ENCODE results near the gene MYD88.
A peak's percentile ranks its signal among the peaks of the same experiment; 100 is the strongest.

Gene MYD88
- 19.7 to 48.2 (median 37.1) reads per million in 3 donors for total RNA-seq

GRCh38 chr3:38138349-38139190, at the start of gene MYD88:
MYD88 (plus strand) TSS chr3:38138661; CDS start chr3:38138701, 40 bp downstream.
- peak; percentile 67 to 74 (median 71) for DNase-seq
- Histone ChIP-seq H3K27me3 (replicated peaks; ENCODE audit: control insufficient read depth, insufficient read depth, low read length, poor library complexity, severe bottlenecking) (no peaks in the 10 kb centered on the region), H3K36me3 (ENCODE audit: control insufficient read depth, insufficient read depth, low read length) (peaks cover 33% of the 10 kb centered on the region), H3K27ac (ENCODE audit: insufficient read depth, low read length, poor library complexity, severe bottlenecking) (peak within 1 kb of the TSS; percentile 85), H3K4me3 (ENCODE audit: insufficient read depth, low read depth, low read length, poor library complexity, severe bottlenecking) (peak within 1 kb of the TSS; percentile 80), H3K9me3 (ENCODE audit: control insufficient read depth, low read length) (no peaks in the 10 kb centered on the region), H3K4me1 (ENCODE audit: control insufficient read depth, insufficient read depth, low read length, poor library complexity, severe bottlenecking) (peaks cover 34% of the 10 kb centered on the region)

GRCh38 chr3:38089163-38089562, 49.3 kb upstream of the MYD88 start:
- Histone ChIP-seq H3K4me1 (ENCODE audit: control insufficient read depth, insufficient read depth, low read length, poor library complexity, severe bottlenecking) (no peaks in the 10 kb centered on the region), H3K36me3 (ENCODE audit: control insufficient read depth, insufficient read depth, low read length) (no peaks in the 10 kb centered on the region), H3K9me3 (ENCODE audit: control insufficient read depth, low read length) (peaks cover 4% of the 10 kb centered on the region), H3K27me3 (replicated peaks; ENCODE audit: control insufficient read depth, insufficient read depth, low read length, poor library complexity, severe bottlenecking) (no peaks in the 10 kb centered on the region), H3K27ac (ENCODE audit: insufficient read depth, low read length, poor library complexity, severe bottlenecking) (no peak overlapping the region), H3K4me3 (ENCODE audit: insufficient read depth, low read depth, low read length, poor library complexity, severe bottlenecking) (no peak overlapping the region)
- DNase-seq, result no peak

- Histone ChIP-seq H3K36me3 (ENCODE audit: control insufficient read depth, insufficient read depth, low read length) (no peaks in the 10 kb centered on the region), H3K27me3 (replicated peaks; ENCODE audit: control insufficient read depth, insufficient read depth, low read length, poor library complexity, severe bottlenecking) (no peaks in the 10 kb centered on the region), H3K4me1 (ENCODE audit: control insufficient read depth, insufficient read depth, low read length, poor library complexity, severe bottlenecking) (no peaks in the 10 kb centered on the region), H3K9me3 (ENCODE audit: control insufficient read depth, low read length) (no peaks in the 10 kb centered on the region), H3K27ac (ENCODE audit: insufficient read depth, low read length, poor library complexity, severe bottlenecking) (no peak overlapping the region), H3K4me3 (ENCODE audit: insufficient read depth, low read depth, low read length, poor library complexity, severe bottlenecking) (no peak overlapping the region)
- no peak for DNase-seq
These were observed 48.0 kb upstream of the MYD88 start for GRCh38 chr3:38090453-38090852.

GRCh38 chr3:38094999-38095398, 43.5 kb upstream of the MYD88 start:
- Histone ChIP-seq H3K27me3 (replicated peaks; ENCODE audit: control insufficient read depth, insufficient read depth, low read length, poor library complexity, severe bottlenecking) (no peaks in the 10 kb centered on the region), H3K36me3 (ENCODE audit: control insufficient read depth, insufficient read depth, low read length) (no peaks in the 10 kb centered on the region), H3K4me3 (ENCODE audit: insufficient read depth, low read depth, low read length, poor library complexity, severe bottlenecking) (no peak overlapping the region), H3K27ac (ENCODE audit: insufficient read depth, low read length, poor library complexity, severe bottlenecking) (no peak overlapping the region), H3K9me3 (ENCODE audit: control insufficient read depth, low read length) (no peaks in the 10 kb centered on the region), H3K4me1 (ENCODE audit: control insufficient read depth, insufficient read depth, low read length, poor library complexity, severe bottlenecking) (no peaks in the 10 kb centered on the region)
- no peak for DNase-seq

GRCh38 chr3:38095669-38096483, 42.6 kb upstream of the MYD88 start:
- Histone ChIP-seq H3K4me3 (ENCODE audit: insufficient read depth, low read depth, low read length, poor library complexity, severe bottlenecking) (no peak overlapping the region), H3K36me3 (ENCODE audit: control insufficient read depth, insufficient read depth, low read length) (no peaks in the 10 kb centered on the region), H3K27ac (ENCODE audit: insufficient read depth, low read length, poor library complexity, severe bottlenecking) (no peak overlapping the region), H3K4me1 (ENCODE audit: control insufficient read depth, insufficient read depth, low read length, poor library complexity, severe bottlenecking) (no peaks in the 10 kb centered on the region), H3K27me3 (replicated peaks; ENCODE audit: control insufficient read depth, insufficient read depth, low read length, poor library complexity, severe bottlenecking) (no peaks in the 10 kb centered on the region), H3K9me3 (ENCODE audit: control insufficient read depth, low read length) (no peaks in the 10 kb centered on the region)
- DNase-seq, result no peak

GRCh38 chr3:38097446-38098375, 40.8 kb upstream of the MYD88 start:
- no peak for DNase-seq
- H3K4me1 ChIP-seq (ENCODE audit: control insufficient read depth, insufficient read depth, low read length, poor library complexity, severe bottlenecking), result no peaks in the 10 kb centered on the region
- no peaks in the 10 kb centered on the region for H3K36me3 ChIP-seq (ENCODE audit: control insufficient read depth, insufficient read depth, low read length)
- no peak overlapping the region for H3K4me3 ChIP-seq (ENCODE audit: insufficient read depth, low read depth, low read length, poor library complexity, severe bottlenecking)
- no peaks in the 10 kb centered on the region for H3K27me3 ChIP-seq (replicated peaks; ENCODE audit: control insufficient read depth, insufficient read depth, low read length, poor library complexity, severe bottlenecking)
- no peaks in the 10 kb centered on the region for H3K9me3 ChIP-seq (ENCODE audit: control insufficient read depth, low read length)
- no peak overlapping the region for H3K27ac ChIP-seq (ENCODE audit: insufficient read depth, low read length, poor library complexity, severe bottlenecking)

GRCh38 chr3:38098376-38098723, 40.1 kb upstream of the MYD88 start:
- Histone ChIP-seq H3K27me3 (replicated peaks; ENCODE audit: control insufficient read depth, insufficient read depth, low read length, poor library complexity, severe bottlenecking) (no peaks in the 10 kb centered on the region), H3K9me3 (ENCODE audit: control insufficient read depth, low read length) (no peaks in the 10 kb centered on the region), H3K36me3 (ENCODE audit: control insufficient read depth, insufficient read depth, low read length) (no peaks in the 10 kb centered on the region), H3K4me3 (ENCODE audit: insufficient read depth, low read depth, low read length, poor library complexity, severe bottlenecking) (no peak overlapping the region), H3K27ac (ENCODE audit: insufficient read depth, low read length, poor library complexity, severe bottlenecking) (no peak overlapping the region), H3K4me1 (ENCODE audit: control insufficient read depth, insufficient read depth, low read length, poor library complexity, severe bottlenecking) (no peaks in the 10 kb centered on the region)
- DNase-seq, result no peak

- no peaks in the 10 kb centered on the region for H3K27me3 ChIP-seq (replicated peaks; ENCODE audit: control insufficient read depth, insufficient read depth, low read length, poor library complexity, severe bottlenecking)
- no peaks in the 10 kb centered on the region for H3K4me1 ChIP-seq (ENCODE audit: control insufficient read depth, insufficient read depth, low read length, poor library complexity, severe bottlenecking)
- DNase-seq, result no peak
These were observed 38.9 kb upstream of the MYD88 start for GRCh38 chr3:38099518-38099917.

GRCh38 chr3:38100498-38100897, 38.0 kb upstream of the MYD88 start:
- H3K4me3 ChIP-seq (ENCODE audit: insufficient read depth, low read depth, low read length, poor library complexity, severe bottlenecking), result no peak overlapping the region
- no peaks in the 10 kb centered on the region for H3K9me3 ChIP-seq (ENCODE audit: control insufficient read depth, low read length)
- no peaks in the 10 kb centered on the region for H3K36me3 ChIP-seq (ENCODE audit: control insufficient read depth, insufficient read depth, low read length)
- DNase-seq, result no peak
- H3K27ac ChIP-seq (ENCODE audit: insufficient read depth, low read length, poor library complexity, severe bottlenecking), result no peak overlapping the region
- no peaks in the 10 kb centered on the region for H3K4me1 ChIP-seq (ENCODE audit: control insufficient read depth, insufficient read depth, low read length, poor library complexity, severe bottlenecking)
- H3K27me3 ChIP-seq (replicated peaks; ENCODE audit: control insufficient read depth, insufficient read depth, low read length, poor library complexity, severe bottlenecking), result no peaks in the 10 kb centered on the region

More at GRCh38 chr3:38099518-38099917, 38.9 kb upstream of the MYD88 start:
- Histone ChIP-seq H3K36me3 (ENCODE audit: control insufficient read depth, insufficient read depth, low read length) (no peaks in the 10 kb centered on the region), H3K9me3 (ENCODE audit: control insufficient read depth, low read length) (no peaks in the 10 kb centered on the region), H3K4me3 (ENCODE audit: insufficient read depth, low read depth, low read length, poor library complexity, severe bottlenecking) (no peak overlapping the region), H3K27ac (ENCODE audit: insufficient read depth, low read length, poor library complexity, severe bottlenecking) (no peak overlapping the region)

All from effector memory CD4-positive, alpha-beta T cell (primary cell).